ENCODE data around the gene HECW1.
"Not testable (repeated sequence)": the region's sequence is repeated elsewhere in the genome, so short reads cannot be mapped to it uniquely, and the experiment has no call there.

HECW1 gene

GRCh38 chr7:43311694-43312093 is 199.2 kb downstream of the HECW1 start:
- no peak for DNase-seq

GRCh38 chr7:43313628-43314378 is 201.4 kb downstream of the HECW1 start:
- DNase-seq: no peak

GRCh38 chr7:43314379-43315158 is 202.1 kb downstream of the HECW1 start:
- DNase-seq: peak; percentile 23

GRCh38 chr7:43317075-43317474 is 204.6 kb downstream of the HECW1 start:
- no peak for DNase-seq

- no peak for DNase-seq
Observed at GRCh38 chr7:43318188-43318770, 205.8 kb downstream of the HECW1 start.

- no peak for DNase-seq
Observed at GRCh38 chr7:43325595-43325994, 213.1 kb downstream of the HECW1 start.

- DNase-seq: no peak
Observed at GRCh38 chr7:43328336-43328735, 215.9 kb downstream of the HECW1 start.

- no peak for DNase-seq
Observed at GRCh38 chr7:43328785-43329380, 216.4 kb downstream of the HECW1 start.

- no peak for DNase-seq
Observed at GRCh38 chr7:43332193-43332796, 219.8 kb downstream of the HECW1 start.

- DNase-seq: no peak
Observed at GRCh38 chr7:43337191-43337590, 224.7 kb downstream of the HECW1 start.

GRCh38 chr7:43337811-43338210 is 225.4 kb downstream of the HECW1 start:
- DNase-seq: no peak

- no peak for DNase-seq
Observed at GRCh38 chr7:43341132-43341531, 228.7 kb downstream of the HECW1 start.

GRCh38 chr7:43343417-43343816 is 231.0 kb downstream of the HECW1 start:
- not testable (repeated sequence) for DNase-seq

- not testable (repeated sequence) for DNase-seq
Observed at GRCh38 chr7:43345696-43346095, 233.2 kb downstream of the HECW1 start.

GRCh38 chr7:43351683-43352082 is 239.2 kb downstream of the HECW1 start:
- DNase-seq: no peak

GRCh38 chr7:43353902-43354301 is 241.5 kb downstream of the HECW1 start:
- no peak for DNase-seq

GRCh38 chr7:43362652-43363034 is 250.2 kb downstream of the HECW1 start:
- DNase-seq: no peak

GRCh38 chr7:43363035-43363791 is 250.8 kb downstream of the HECW1 start:
- no peak for DNase-seq

GRCh38 chr7:43364391-43364790 is 251.9 kb downstream of the HECW1 start:
- no peak for DNase-seq

GRCh38 chr7:43372676-43373355 is 260.4 kb downstream of the HECW1 start:
- no peak for DNase-seq

- no peak for DNase-seq
Observed at GRCh38 chr7:43377196-43377960, 264.9 kb downstream of the HECW1 start.
